ENCODE results near the gene CD40. TPM values are rescaled to one million over a fixed set of nuclear protein-coding genes. Genes with fewer than 3 reads are reported as not detected.

Gene CD40
- total RNA-seq, 1 experiment from 2014 or later: 13.6 TPM

- Histone ChIP-seq H4K20me1 (ENCODE audit: insufficient read depth) (no peaks in the 10 kb centered on the region; the same call in 1 of the 2 replicates), H3K4me1 (replicated peaks; ENCODE audit: insufficient read depth) (no peaks in the 10 kb centered on the region), H3K79me2 (ENCODE audit: low read depth) (no peaks in the 10 kb centered on the region), H2AFZ (no peak overlapping the region), H3K9me3 (ENCODE audit: insufficient read depth, low read depth) (no peaks in the 10 kb centered on the region), H3K9me2 (ENCODE audit: insufficient read depth) (no peaks in the 10 kb centered on the region), H3K4me2 (no peak overlapping the region), H3F3A (ENCODE audit: insufficient read depth, low read depth) (no peaks in the 10 kb centered on the region), H3K27ac (no peak overlapping the region), H3K4me3 (no peak overlapping the region), H3K27me3 (ENCODE audit: insufficient read depth, low read depth) (peaks cover 95% of the 10 kb centered on the region), H3K36me3 (ENCODE audit: low read depth) (no peaks in the 10 kb centered on the region)
- intact Hi-C loops (cut with micrococcal nuclease; ENCODE audit: unreplicated experiment): no loop called here
- no peak for DNase-seq
- CTCF ChIA-PET: no interaction called here
- no TSS peak for BruUV-seq (replicated peaks)
- POLR2A ChIA-PET (ENCODE audit: unreplicated experiment): no interaction called here
- TF ChIP-seq CTCF (conservative IDR thresholded peaks at IDR 0.05) (no peak), EZH2 (IDR thresholded peaks at IDR 0.05; ENCODE audit: low read depth) (no peak)
These were observed 34.9 kb downstream of the CD40 start for GRCh38 chr20:46152824-46153586.

GRCh38 chr20:46154305-46154704 is 36.2 kb downstream of the CD40 start:
- Histone ChIP-seq H3K36me3 (ENCODE audit: low read depth) (no peaks in the 10 kb centered on the region), H2AFZ (no peak overlapping the region), H3K9me2 (ENCODE audit: insufficient read depth) (no peaks in the 10 kb centered on the region), H3F3A (ENCODE audit: insufficient read depth, low read depth) (no peaks in the 10 kb centered on the region), H3K4me1 (replicated peaks; ENCODE audit: insufficient read depth) (no peaks in the 10 kb centered on the region), H3K27ac (no peak overlapping the region), H3K27me3 (ENCODE audit: insufficient read depth, low read depth) (peaks cover 95% of the 10 kb centered on the region), H4K20me1 (ENCODE audit: insufficient read depth) (no peaks in the 10 kb centered on the region; the same call in 1 of the 2 replicates), H3K4me2 (no peak overlapping the region), H3K4me3 (no peak overlapping the region), H3K79me2 (ENCODE audit: low read depth) (no peaks in the 10 kb centered on the region), H3K9me3 (ENCODE audit: insufficient read depth, low read depth) (no peaks in the 10 kb centered on the region)
- TF ChIP-seq CTCF (conservative IDR thresholded peaks at IDR 0.05) (no peak), EZH2 (IDR thresholded peaks at IDR 0.05; ENCODE audit: low read depth) (no peak)
- CTCF ChIA-PET: no interaction called here
- BruUV-seq (replicated peaks): no TSS peak
- intact Hi-C loops (cut with micrococcal nuclease; ENCODE audit: unreplicated experiment): no loop called here
- no peak for DNase-seq
- POLR2A ChIA-PET (ENCODE audit: unreplicated experiment): no interaction called here

- CTCF ChIA-PET: no interaction called here
- POLR2A ChIA-PET (ENCODE audit: unreplicated experiment): no interaction called here
- Histone ChIP-seq H3K4me3 (no peak overlapping the region), H2AFZ (no peak overlapping the region), H3K27ac (no peak overlapping the region), H4K20me1 (ENCODE audit: insufficient read depth) (no peaks in the 10 kb centered on the region; the same call in 1 of the 2 replicates), H3K27me3 (ENCODE audit: insufficient read depth, low read depth) (peaks cover 95% of the 10 kb centered on the region), H3K9me3 (ENCODE audit: insufficient read depth, low read depth) (no peaks in the 10 kb centered on the region), H3K9me2 (ENCODE audit: insufficient read depth) (no peaks in the 10 kb centered on the region), H3K36me3 (ENCODE audit: low read depth) (no peaks in the 10 kb centered on the region), H3F3A (ENCODE audit: insufficient read depth, low read depth) (no peaks in the 10 kb centered on the region), H3K4me1 (replicated peaks; ENCODE audit: insufficient read depth) (no peaks in the 10 kb centered on the region), H3K79me2 (ENCODE audit: low read depth) (no peaks in the 10 kb centered on the region), H3K4me2 (no peak overlapping the region)
- DNase-seq: no peak
- BruUV-seq (replicated peaks): no TSS peak
- no peak for TF ChIP-seq CTCF (conservative IDR thresholded peaks at IDR 0.05)
- no peak for TF ChIP-seq EZH2 (IDR thresholded peaks at IDR 0.05; ENCODE audit: low read depth)
- intact Hi-C loops (cut with micrococcal nuclease; ENCODE audit: unreplicated experiment): no loop called here
These were observed 36.7 kb downstream of the CD40 start for GRCh38 chr20:46154796-46155195.

Measured in PC-9 (cell line).